Measurements from ENCODE around the gene SS18.

SS18 gene

DNA sequence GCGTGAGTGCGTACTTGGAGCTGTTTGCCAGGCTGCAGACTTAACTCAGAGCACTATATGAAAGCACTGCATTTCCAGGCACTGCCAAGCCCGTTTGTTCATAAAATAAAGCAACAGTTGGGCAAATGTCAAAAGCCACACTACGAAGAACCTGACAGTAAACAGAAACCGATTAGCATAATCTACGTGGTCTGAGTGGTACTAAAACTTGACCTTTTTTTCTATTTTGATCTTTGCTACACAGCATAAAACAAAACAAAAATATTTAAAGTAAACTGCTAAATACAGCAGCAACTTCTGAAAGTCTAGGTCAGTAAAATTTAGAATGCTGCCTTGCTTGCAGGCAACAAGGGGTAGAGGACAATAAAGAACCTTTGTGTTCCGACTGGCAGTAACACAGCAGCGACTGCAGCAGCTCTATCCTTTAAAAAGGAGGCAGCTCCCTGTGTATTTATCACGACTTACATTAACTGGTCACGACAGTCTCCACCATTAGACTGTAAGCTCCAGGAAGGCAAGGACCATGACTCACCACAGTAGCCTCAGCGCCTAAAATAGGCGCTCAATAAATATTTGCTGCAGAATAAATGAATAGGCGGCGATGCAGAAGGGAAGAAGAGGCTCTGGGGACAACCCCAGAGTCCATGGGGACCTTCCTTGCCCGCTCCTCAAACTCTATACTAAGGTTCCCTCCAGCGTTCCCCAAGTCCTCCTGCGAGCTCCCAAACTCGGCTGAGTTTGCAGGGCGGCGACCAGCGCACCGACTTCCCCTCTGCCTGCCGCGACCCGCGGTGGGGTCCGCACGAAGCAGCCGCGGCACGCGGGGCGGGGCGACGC lies 902 bp downstream of the SS18 start:
- Mint-ChIP-seq H3K4me3 (peak overlapping the region; percentile 97 to 99), H3K27ac (peak overlapping the region; percentile 99), H3K4me1 (peaks cover 15 to 34% of the 10 kb centered on the region in 2 donors), H3K36me3 (peaks cover 3 to 9% of the 10 kb centered on the region in 2 donors), H3K9me3 (no peaks in the 10 kb centered on the region), H3K27me3 (no peaks in the 10 kb centered on the region)
- DNase-seq (no peak), ATAC-seq (replicated peaks) (peak; percentile 19 to 24)

GRCh38 chr18:26088487-26088886 lies 1.9 kb downstream of the SS18 start:
- Mint-ChIP-seq H3K27me3 (no peaks in the 10 kb centered on the region), H3K36me3 (peaks cover 8 to 16% of the 10 kb centered on the region in 2 donors), H3K9me3 (no peaks in the 10 kb centered on the region), H3K27ac (peak overlapping the region; percentile 67), H3K4me3 (peak overlapping the region; percentile 97 to 99), H3K4me1 (peaks cover 15 to 38% of the 10 kb centered on the region in 2 donors)
- ATAC-seq (replicated peaks) (no peak), DNase-seq (no peak)

DNA sequence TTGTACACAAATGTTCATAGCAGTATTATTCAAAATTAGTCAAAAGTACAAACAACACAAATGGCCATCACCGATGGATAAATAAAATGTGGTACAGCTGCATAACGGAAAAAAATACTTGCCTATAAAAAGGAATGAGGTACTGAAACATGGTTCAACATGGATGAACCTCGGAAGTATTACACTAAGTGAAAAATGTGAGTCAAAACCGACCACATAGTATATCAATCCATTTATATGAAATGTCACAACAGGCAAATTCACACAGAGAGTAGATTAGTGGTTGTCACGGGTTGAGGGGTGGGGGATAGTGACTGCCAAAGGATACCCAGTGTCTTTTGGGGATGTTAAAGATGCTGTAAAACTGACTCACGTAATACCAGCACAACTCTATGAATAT lies 3.5 kb downstream of the SS18 start:
- Mint-ChIP-seq H3K36me3 (peaks cover 8 to 16% of the 10 kb centered on the region in 2 donors), H3K4me1 (peaks cover 15 to 38% of the 10 kb centered on the region in 2 donors)
- ATAC-seq (replicated peaks): no peak

GRCh38 chr18:26085056-26085455 lies 5.4 kb downstream of the SS18 start:
- H3K36me3 Mint-ChIP-seq: peaks cover 17 to 29% of the 10 kb centered on the region in 2 donors
- H3K27ac Mint-ChIP-seq: no peak overlapping the region
- peaks cover 12 to 37% of the 10 kb centered on the region in 2 donors for H3K4me1 Mint-ChIP-seq
- no peak overlapping the region for H3K4me3 Mint-ChIP-seq
- no peaks in the 10 kb centered on the region for H3K9me3 Mint-ChIP-seq
- no peaks in the 10 kb centered on the region for H3K27me3 Mint-ChIP-seq
- no peak for DNase-seq
- no peak for ATAC-seq (replicated peaks)

More for the DNA sequence above, 3.5 kb downstream of the SS18 start:
- no peak overlapping the region for H3K27ac Mint-ChIP-seq
- DNase-seq: no peak
- H3K9me3 Mint-ChIP-seq: no peaks in the 10 kb centered on the region
- no peaks in the 10 kb centered on the region for H3K27me3 Mint-ChIP-seq
- H3K4me3 Mint-ChIP-seq: peak overlapping the region in 1 of 2 donors; percentile 44

DNA sequence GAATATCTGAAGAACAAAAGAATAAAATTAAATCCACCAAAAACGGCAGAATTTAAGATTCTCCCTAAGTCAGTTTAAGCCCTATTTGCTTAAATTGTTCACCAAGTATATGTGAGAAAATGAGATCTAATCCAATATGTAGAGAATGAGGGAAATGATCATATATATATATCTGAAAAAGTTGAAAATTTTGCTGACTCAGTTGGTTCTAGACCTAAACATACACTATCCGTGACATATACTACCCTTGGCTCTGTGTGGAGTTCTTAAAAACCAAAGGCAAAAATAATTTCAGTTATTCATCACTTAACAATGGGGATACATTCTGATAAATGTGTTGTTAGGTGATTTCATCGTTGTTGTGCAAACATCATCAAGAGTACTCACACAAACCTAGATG lies 7.3 kb downstream of the SS18 start:
- H3K9me3 Mint-ChIP-seq: no peaks in the 10 kb centered on the region
- peaks cover 6 to 21% of the 10 kb centered on the region in 2 donors for H3K4me1 Mint-ChIP-seq
- no peak for ATAC-seq (replicated peaks)
- H3K4me3 Mint-ChIP-seq: no peak overlapping the region
- peaks cover 18 to 29% of the 10 kb centered on the region in 2 donors for H3K36me3 Mint-ChIP-seq
- no peaks in the 10 kb centered on the region for H3K27me3 Mint-ChIP-seq
- DNase-seq: no peak
- no peak overlapping the region for H3K27ac Mint-ChIP-seq

DNA sequence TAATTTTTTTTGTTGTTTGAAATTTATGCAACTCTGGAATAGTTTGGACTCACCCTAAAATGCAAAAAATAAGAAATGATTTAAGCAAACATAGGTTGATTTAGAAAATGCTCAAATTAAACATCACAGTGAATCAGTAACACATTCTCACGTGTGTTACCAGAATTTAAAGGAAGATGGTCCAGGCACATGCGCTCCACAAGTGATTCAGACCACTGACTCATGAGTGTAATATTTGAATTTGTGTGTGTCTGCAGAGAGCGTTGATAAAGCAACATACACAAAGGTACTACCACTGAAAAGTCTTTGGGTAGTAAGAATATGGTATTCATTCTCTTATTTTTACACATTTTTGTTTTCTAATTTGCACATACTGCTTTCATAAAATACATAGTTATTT lies 7.9 kb downstream of the SS18 start:
- H3K4me1 Mint-ChIP-seq: peaks cover 6 to 19% of the 10 kb centered on the region in 2 donors

DNA sequence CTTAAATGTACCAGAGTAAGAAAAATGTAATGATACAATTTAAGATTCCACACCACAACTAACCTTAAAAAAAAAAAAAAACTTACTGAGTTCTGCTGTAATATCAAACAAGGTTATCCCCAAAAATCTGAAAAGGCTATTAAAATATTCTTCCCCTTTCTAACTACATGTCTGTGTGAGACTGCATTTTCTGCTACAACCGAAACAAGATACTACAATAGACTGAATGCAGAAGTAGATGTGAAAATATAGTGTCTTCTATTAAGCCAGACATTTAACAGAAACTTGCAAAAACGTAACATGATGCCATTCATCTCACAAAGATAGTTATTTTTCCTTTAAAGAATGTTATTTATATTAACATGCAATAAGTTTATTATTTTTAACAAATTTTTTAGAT lies 16.2 kb downstream of the SS18 start:
- Mint-ChIP-seq H3K4me3 (no peak overlapping the region), H3K36me3 (peaks cover 26 to 48% of the 10 kb centered on the region in 2 donors), H3K9me3 (no peaks in the 10 kb centered on the region), H3K27me3 (no peaks in the 10 kb centered on the region), H3K27ac (no peak overlapping the region), H3K4me1 (peaks cover 10 to 26% of the 10 kb centered on the region in 2 donors)
- ATAC-seq (replicated peaks): no peak
- no peak for DNase-seq

More for the DNA sequence above, 7.9 kb downstream of the SS18 start:
- H3K27me3 Mint-ChIP-seq: no peaks in the 10 kb centered on the region
- ATAC-seq (replicated peaks) (no peak), DNase-seq (no peak)
- no peaks in the 10 kb centered on the region for H3K9me3 Mint-ChIP-seq
- no peak overlapping the region for H3K4me3 Mint-ChIP-seq
- no peak overlapping the region for H3K27ac Mint-ChIP-seq
- peaks cover 18 to 32% of the 10 kb centered on the region in 2 donors for H3K36me3 Mint-ChIP-seq

GRCh38 chr18:26073758-26074157 lies 16.7 kb downstream of the SS18 start:
- H3K27me3 Mint-ChIP-seq: no peaks in the 10 kb centered on the region
- H3K36me3 Mint-ChIP-seq: peaks cover 26 to 52% of the 10 kb centered on the region in 2 donors
- H3K4me3 Mint-ChIP-seq: no peak overlapping the region
- H3K4me1 Mint-ChIP-seq: peaks cover 10 to 26% of the 10 kb centered on the region in 2 donors
- H3K9me3 Mint-ChIP-seq: no peaks in the 10 kb centered on the region
- no peak for ATAC-seq (replicated peaks)
- DNase-seq: no peak
- no peak overlapping the region for H3K27ac Mint-ChIP-seq

- H3K27me3 Mint-ChIP-seq: no peaks in the 10 kb centered on the region
- peak overlapping the region in 1 of 2 donors; percentile 29 for H3K4me3 Mint-ChIP-seq
- peak overlapping the region; percentile 20 for H3K27ac Mint-ChIP-seq
- no peak for DNase-seq
- H3K9me3 Mint-ChIP-seq: peaks cover 0 to 1% of the 10 kb centered on the region in 2 donors
- peaks cover 19 to 38% of the 10 kb centered on the region in 2 donors for H3K4me1 Mint-ChIP-seq
- H3K36me3 Mint-ChIP-seq: peaks cover 33 to 54% of the 10 kb centered on the region in 2 donors
- ATAC-seq (replicated peaks): peak; percentile 86 to 95
These were observed 18.7 kb downstream of the SS18 start for GRCh38 chr18:26071725-26072124.

GRCh38 chr18:26071020-26071419 lies 19.4 kb downstream of the SS18 start:
- ATAC-seq (replicated peaks) (no peak), DNase-seq (no peak)
- Mint-ChIP-seq H3K4me3 (no peak overlapping the region), H3K27ac (no peak overlapping the region), H3K9me3 (peaks cover 0 to 1% of the 10 kb centered on the region in 2 donors), H3K36me3 (peaks cover 36 to 59% of the 10 kb centered on the region in 2 donors), H3K4me1 (peaks cover 21 to 39% of the 10 kb centered on the region in 2 donors), H3K27me3 (no peaks in the 10 kb centered on the region)

GRCh38 chr18:26059357-26059756 lies 31.1 kb downstream of the SS18 start:
- Mint-ChIP-seq H3K36me3 (peaks cover 23 to 32% of the 10 kb centered on the region in 2 donors), H3K4me1 (peaks cover 0 to 2% of the 10 kb centered on the region in 2 donors), H3K9me3 (no peaks in the 10 kb centered on the region), H3K27ac (no peak overlapping the region), H3K27me3 (no peaks in the 10 kb centered on the region), H3K4me3 (no peak overlapping the region)
- ATAC-seq (replicated peaks): no peak
- DNase-seq: no peak

- ATAC-seq (replicated peaks) (no peak), DNase-seq (no peak)
- H3K4me1 Mint-ChIP-seq: peaks cover 0 to 6% of the 10 kb centered on the region in 2 donors
- no peak overlapping the region for H3K4me3 Mint-ChIP-seq
- H3K27ac Mint-ChIP-seq: no peak overlapping the region
- no peaks in the 10 kb centered on the region for H3K27me3 Mint-ChIP-seq
- H3K9me3 Mint-ChIP-seq: no peaks in the 10 kb centered on the region
- peaks cover 26 to 45% of the 10 kb centered on the region in 2 donors for H3K36me3 Mint-ChIP-seq
These were observed 33.1 kb downstream of the SS18 start for GRCh38 chr18:26057344-26057773.

DNA sequence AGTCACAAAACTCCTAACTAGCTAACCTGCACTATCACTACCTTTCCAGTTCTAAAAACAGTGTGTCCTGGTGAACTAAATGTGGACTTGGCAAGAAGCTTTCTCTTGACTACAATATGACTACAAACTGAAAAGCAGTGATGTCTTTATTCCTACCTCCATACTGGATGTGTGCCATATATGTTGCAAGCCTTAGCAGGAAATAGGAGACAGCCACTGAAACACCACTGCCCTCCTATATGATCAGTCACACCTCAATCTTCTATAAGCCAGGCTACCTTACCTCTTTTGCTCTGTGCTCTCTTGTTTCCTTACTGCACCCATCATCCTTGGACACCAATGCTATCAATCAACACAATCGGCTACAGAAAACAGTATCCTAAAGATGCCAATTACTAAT lies 34.1 kb downstream of the SS18 start:
- H3K4me3 Mint-ChIP-seq: no peak overlapping the region
- H3K4me1 Mint-ChIP-seq: peaks cover 0 to 6% of the 10 kb centered on the region in 2 donors
- no peaks in the 10 kb centered on the region for H3K27me3 Mint-ChIP-seq
- H3K27ac Mint-ChIP-seq: no peak overlapping the region
- no peak for ATAC-seq (replicated peaks)
- no peaks in the 10 kb centered on the region for H3K9me3 Mint-ChIP-seq
- peaks cover 26 to 41% of the 10 kb centered on the region in 2 donors for H3K36me3 Mint-ChIP-seq
- DNase-seq: no peak

GRCh38 chr18:26052505-26052904 lies 37.9 kb downstream of the SS18 start:
- H3K4me3 Mint-ChIP-seq: no peak overlapping the region
- H3K36me3 Mint-ChIP-seq: peaks cover 22 to 27% of the 10 kb centered on the region in 2 donors
- DNase-seq: no peak
- H3K27ac Mint-ChIP-seq: no peak overlapping the region
- no peaks in the 10 kb centered on the region for H3K9me3 Mint-ChIP-seq
- no peak for ATAC-seq (replicated peaks)
- no peaks in the 10 kb centered on the region for H3K27me3 Mint-ChIP-seq
- peaks cover 0 to 4% of the 10 kb centered on the region in 2 donors for H3K4me1 Mint-ChIP-seq

GRCh38 chr18:26051843-26052242 lies 38.6 kb downstream of the SS18 start:
- Mint-ChIP-seq H3K4me1 (peaks cover 0 to 4% of the 10 kb centered on the region in 2 donors), H3K4me3 (no peak overlapping the region), H3K9me3 (no peaks in the 10 kb centered on the region), H3K27me3 (no peaks in the 10 kb centered on the region), H3K36me3 (peaks cover 18 to 24% of the 10 kb centered on the region in 2 donors), H3K27ac (no peak overlapping the region)
- ATAC-seq (replicated peaks) (no peak), DNase-seq (no peak)
